Panc1 (cell line): ENCODE measurements around the gene CCDC61.

Experiments
- POLR2AphosphoS5 ChIP-seq: IDR thresholded peaks from 2 replicates; pipeline ENCODE4 v1.6.1; 2012; ENCODE audit warnings: mild to moderate bottlenecking, low read depth, low read length, moderate library complexity
- SIN3A ChIP-seq: IDR thresholded peaks from 2 replicates; pipeline ENCODE4 v1.6.1; 2012; ENCODE audit warnings: low read depth, mild to moderate bottlenecking, low read length, moderate library complexity, borderline replicate concordance; ENCODE audit not compliant: insufficient read depth
- TCF7L2 ChIP-seq: IDR thresholded peaks from 2 replicates; pipeline ENCODE4 v1.6.1; 2011; ENCODE audit warnings: mild to moderate bottlenecking, low read depth, low read length, inconsistent platforms
- TF ChIP-seq, protein P1 (sequence below): fragments of 450-650 bp; IDR thresholded peaks from 2 replicates; pipeline ENCODE4 v1.5.1; 2017; ENCODE audit warnings: mild to moderate bottlenecking
- TF ChIP-seq, protein P2 (sequence below), 2 experiments: IDR thresholded peaks; 2 replicates each; pipeline ENCODE4 v1.6.1; 2011 to 2012; ENCODE audit warnings: low read depth in 2 of 2, control low read depth in 1 of 2, low read length in 1 of 2, mild to moderate bottlenecking in 1 of 2, moderate library complexity in 1 of 2; ENCODE audit not compliant: insufficient read depth in 1 of 2

DNA sequence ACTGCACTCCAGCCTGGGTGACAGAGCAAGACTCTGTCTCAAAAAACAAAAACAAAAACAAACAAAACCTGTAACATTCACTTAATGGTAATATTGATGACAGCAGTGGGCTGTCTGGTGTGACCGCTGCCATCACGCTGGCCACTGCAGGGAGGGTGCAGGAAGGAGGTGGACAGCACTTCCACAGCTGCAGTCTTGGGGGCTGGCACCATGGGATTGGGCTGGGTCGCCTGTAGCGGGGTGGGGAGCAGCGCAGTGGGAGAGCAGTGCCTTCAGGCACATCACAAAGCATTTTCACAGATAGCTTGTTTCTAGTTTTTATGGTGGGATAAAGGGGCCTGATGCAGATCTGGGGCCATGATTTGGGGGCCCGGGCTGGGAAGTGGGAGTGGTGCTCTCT lies 40.3 kb downstream of the CCDC61 start:
- TF ChIP-seq POLR2AphosphoS5, result no peak
- no peak for TF ChIP-seq SIN3A
- TF ChIP-seq, protein P1, sequence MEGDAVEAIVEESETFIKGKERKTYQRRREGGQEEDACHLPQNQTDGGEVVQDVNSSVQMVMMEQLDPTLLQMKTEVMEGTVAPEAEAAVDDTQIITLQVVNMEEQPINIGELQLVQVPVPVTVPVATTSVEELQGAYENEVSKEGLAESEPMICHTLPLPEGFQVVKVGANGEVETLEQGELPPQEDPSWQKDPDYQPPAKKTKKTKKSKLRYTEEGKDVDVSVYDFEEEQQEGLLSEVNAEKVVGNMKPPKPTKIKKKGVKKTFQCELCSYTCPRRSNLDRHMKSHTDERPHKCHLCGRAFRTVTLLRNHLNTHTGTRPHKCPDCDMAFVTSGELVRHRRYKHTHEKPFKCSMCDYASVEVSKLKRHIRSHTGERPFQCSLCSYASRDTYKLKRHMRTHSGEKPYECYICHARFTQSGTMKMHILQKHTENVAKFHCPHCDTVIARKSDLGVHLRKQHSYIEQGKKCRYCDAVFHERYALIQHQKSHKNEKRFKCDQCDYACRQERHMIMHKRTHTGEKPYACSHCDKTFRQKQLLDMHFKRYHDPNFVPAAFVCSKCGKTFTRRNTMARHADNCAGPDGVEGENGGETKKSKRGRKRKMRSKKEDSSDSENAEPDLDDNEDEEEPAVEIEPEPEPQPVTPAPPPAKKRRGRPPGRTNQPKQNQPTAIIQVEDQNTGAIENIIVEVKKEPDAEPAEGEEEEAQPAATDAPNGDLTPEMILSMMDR, result no peak
- TF ChIP-seq, protein P2, sequence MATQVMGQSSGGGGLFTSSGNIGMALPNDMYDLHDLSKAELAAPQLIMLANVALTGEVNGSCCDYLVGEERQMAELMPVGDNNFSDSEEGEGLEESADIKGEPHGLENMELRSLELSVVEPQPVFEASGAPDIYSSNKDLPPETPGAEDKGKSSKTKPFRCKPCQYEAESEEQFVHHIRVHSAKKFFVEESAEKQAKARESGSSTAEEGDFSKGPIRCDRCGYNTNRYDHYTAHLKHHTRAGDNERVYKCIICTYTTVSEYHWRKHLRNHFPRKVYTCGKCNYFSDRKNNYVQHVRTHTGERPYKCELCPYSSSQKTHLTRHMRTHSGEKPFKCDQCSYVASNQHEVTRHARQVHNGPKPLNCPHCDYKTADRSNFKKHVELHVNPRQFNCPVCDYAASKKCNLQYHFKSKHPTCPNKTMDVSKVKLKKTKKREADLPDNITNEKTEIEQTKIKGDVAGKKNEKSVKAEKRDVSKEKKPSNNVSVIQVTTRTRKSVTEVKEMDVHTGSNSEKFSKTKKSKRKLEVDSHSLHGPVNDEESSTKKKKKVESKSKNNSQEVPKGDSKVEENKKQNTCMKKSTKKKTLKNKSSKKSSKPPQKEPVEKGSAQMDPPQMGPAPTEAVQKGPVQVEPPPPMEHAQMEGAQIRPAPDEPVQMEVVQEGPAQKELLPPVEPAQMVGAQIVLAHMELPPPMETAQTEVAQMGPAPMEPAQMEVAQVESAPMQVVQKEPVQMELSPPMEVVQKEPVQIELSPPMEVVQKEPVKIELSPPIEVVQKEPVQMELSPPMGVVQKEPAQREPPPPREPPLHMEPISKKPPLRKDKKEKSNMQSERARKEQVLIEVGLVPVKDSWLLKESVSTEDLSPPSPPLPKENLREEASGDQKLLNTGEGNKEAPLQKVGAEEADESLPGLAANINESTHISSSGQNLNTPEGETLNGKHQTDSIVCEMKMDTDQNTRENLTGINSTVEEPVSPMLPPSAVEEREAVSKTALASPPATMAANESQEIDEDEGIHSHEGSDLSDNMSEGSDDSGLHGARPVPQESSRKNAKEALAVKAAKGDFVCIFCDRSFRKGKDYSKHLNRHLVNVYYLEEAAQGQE (IDR thresholded peaks at IDR 0.05; ENCODE audit: insufficient read depth in 1 of 2, low read depth in 2 of 2, low read length in 1 of 2), result no peak
- TF ChIP-seq TCF7L2, result no peak
